Breast epithelium (tissue), 4 donors: ENCODE results near the gene MAN1C1. TPM values are rescaled to one million over a fixed set of nuclear protein-coding genes. Genes with fewer than 3 reads are reported as not detected.

Experiments used
- DNase-seq, 2 donors: peaks; one replicate each; pipeline ENCODE4 v3.0.0-alpha.2; 2019; ENCODE audit warnings: low spot score in 2 of 2
- H3K27ac ChIP-seq, 2 donors: fragments of 200-600 bp; sonication (generic) in 1 of 2; one replicate each; pipeline ENCODE4 v1.5.1; 2016 to 2019; ENCODE audit warnings: mild to moderate bottlenecking in 1 of 2
- H3K27me3 ChIP-seq, 2 donors: fragments of 200-600 bp; sonication (generic) in 1 of 2; one replicate each; pipeline versions ENCODE4 v1.5.1 to v1.6.0; 2017 to 2019; ENCODE audit warnings: control low read depth in 1 of 2, mild to moderate bottlenecking in 1 of 2
- H3K36me3 ChIP-seq: fragments of 200-600 bp; one replicate; pipeline ENCODE4 v1.5.1; 2019
- H3K4me1 ChIP-seq, 2 donors: fragments of 200-600 bp; sonication (generic); one replicate each; pipeline ENCODE4 v1.5.1; 2016 to 2019; ENCODE audit warnings: control low read depth in 1 of 2
- H3K4me3 ChIP-seq, 3 donors: fragments of 200-600 bp; sonication (generic); 1 replicate in 2 of 3; 2 replicates in 1 of 3; pipeline ENCODE4 v1.5.1; 2016 to 2019; ENCODE audit warnings: mild to moderate bottlenecking in 3 of 3, moderate library complexity in 2 of 3
- H3K9me3 ChIP-seq, 2 donors: fragments of 200-600 bp; sonication (generic) in 1 of 2; one replicate each; pipeline ENCODE4 v1.5.1; 2016 to 2019; ENCODE audit warnings: control low read depth in 1 of 2
- POLR2A ChIP-seq: fragments of 450-650 bp; IDR thresholded peaks from one replicate; pipeline ENCODE4 v1.6.1; 2016; ENCODE audit warnings: antibody characterized with exemption, mild to moderate bottlenecking, moderate library complexity
- POLR2AphosphoS5 ChIP-seq, 3 donors: sonication (generic); formaldehyde crosslinking; IDR thresholded peaks; one replicate each; pipeline ENCODE4 v1.6.1; 2017; ENCODE audit warnings: antibody characterized with exemption in 3 of 3
- intact Hi-C: fragments of 100-400 bp; cut with DNase I; formaldehyde crosslinking; loops from one replicate; pipeline ENCODE4 v1.15.1; 2023; ENCODE audit warnings: low total_unique reads
- total RNA-seq, 3 donors: library from RNA; depleted of rRNA; stranded (reverse); fragments of >200 nt; gene quantifications; one replicate each; pipeline ENCODE4 v1.1.0, GENCODE V29; 2016
- TF ChIP-seq, protein P1 (sequence below), 3 donors: fragments of 450-650 bp; IDR thresholded peaks; one replicate each; pipeline ENCODE4 v1.5.1; 2016 to 2017; ENCODE audit warnings: antibody characterized with exemption in 3 of 3, mild to moderate bottlenecking in 3 of 3, moderate library complexity in 3 of 3

MAN1C1 gene
- total RNA-seq, 3 donors from 2014 or later = 6.7 to 13.8 (median 6.9) TPM

DNA sequence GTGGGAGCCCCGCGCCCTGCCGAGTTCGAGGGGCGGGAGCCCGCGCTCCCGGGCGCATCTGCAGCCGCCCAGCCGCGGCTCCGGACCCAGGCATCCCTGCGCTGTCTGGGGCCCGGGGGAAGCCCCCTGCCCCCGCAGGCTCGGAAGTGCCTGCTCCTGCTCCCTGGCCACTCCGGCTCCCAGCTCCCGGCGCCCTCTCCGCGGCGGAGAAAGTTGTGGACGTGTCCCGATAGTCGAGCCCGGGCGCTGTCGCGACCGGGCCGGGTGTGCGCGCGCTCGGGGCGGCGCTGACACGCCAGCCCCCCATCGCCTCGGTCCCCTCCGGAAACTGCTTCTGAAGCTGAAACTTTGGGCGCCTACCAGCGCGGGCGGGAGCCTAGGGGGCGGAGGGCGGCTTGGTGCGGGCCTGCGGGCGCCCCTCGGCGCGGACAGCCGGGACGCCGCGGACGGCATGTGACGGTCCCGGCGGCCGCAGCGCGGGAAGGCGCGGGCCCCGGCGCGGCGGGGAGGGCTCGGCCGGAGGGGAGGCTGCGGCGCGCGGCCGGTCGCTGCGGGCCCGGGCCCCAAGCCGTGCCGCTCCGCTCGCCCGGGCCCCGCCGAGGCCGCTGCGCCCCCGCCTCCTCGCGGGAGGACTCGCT, 515 bp downstream of the MAN1C1 start:
- no peak for DNase-seq
- intact Hi-C loops = loop anchor here (10.0 kb wide), 1 partner anchor 188 kb away; the partner anchor contains the start of gene SELENON
- no peaks in the 10 kb centered on the region for H3K9me3 ChIP-seq
- H3K4me1 ChIP-seq = no peaks in the 10 kb centered on the region
- H3K4me3 ChIP-seq = peak overlapping the region; percentile 81 to 87 (median 86)
- no peaks in the 10 kb centered on the region for H3K27me3 ChIP-seq
- TF ChIP-seq, protein P1, sequence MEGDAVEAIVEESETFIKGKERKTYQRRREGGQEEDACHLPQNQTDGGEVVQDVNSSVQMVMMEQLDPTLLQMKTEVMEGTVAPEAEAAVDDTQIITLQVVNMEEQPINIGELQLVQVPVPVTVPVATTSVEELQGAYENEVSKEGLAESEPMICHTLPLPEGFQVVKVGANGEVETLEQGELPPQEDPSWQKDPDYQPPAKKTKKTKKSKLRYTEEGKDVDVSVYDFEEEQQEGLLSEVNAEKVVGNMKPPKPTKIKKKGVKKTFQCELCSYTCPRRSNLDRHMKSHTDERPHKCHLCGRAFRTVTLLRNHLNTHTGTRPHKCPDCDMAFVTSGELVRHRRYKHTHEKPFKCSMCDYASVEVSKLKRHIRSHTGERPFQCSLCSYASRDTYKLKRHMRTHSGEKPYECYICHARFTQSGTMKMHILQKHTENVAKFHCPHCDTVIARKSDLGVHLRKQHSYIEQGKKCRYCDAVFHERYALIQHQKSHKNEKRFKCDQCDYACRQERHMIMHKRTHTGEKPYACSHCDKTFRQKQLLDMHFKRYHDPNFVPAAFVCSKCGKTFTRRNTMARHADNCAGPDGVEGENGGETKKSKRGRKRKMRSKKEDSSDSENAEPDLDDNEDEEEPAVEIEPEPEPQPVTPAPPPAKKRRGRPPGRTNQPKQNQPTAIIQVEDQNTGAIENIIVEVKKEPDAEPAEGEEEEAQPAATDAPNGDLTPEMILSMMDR (IDR thresholded peaks at IDR 0.05) = no peak
- H3K36me3 ChIP-seq = no peaks in the 10 kb centered on the region
- H3K27ac ChIP-seq = peak overlapping the region; percentile 45 to 74

DNA sequence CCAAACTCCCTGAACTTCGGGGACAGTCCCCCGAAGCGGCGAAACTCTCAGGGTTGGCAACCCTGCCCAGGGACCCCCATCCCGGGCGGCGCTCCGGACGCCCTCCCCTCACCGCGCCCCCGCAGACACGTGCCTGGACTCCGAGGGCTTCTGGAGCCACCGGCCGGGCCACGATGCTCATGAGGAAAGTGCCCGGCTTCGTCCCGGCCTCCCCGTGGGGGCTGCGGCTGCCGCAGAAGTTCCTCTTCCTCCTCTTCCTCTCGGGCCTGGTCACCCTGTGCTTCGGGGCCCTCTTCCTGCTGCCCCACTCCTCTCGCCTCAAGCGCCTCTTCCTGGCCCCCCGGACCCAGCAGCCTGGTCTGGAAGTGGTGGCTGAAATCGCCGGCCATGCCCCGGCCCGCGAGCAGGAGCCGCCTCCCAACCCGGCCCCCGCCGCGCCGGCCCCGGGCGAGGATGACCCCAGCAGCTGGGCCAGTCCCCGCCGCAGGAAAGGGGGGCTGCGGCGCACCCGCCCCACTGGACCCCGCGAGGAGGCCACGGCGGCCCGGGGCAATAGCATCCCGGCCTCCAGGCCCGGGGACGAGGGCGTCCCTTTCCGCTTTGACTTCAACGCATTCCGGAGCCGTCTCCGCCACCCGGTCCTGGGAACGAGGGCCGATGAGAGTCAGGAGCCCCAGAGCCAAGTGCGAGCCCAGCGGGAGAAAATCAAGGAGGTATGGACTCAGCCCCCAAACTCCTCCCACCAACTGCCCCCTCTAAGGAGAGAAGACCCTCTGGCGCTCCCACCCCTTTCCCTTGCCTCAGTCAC, 1.2 kb downstream of the MAN1C1 start:
- TF ChIP-seq POLR2AphosphoS5 (IDR thresholded peaks at IDR 0.05) (no peak), POLR2A (no peak)
- TF ChIP-seq, protein P1 (IDR thresholded peaks at IDR 0.05) = no peak
- peak overlapping the region in 1 of 2 donors; percentile 74 for H3K27ac ChIP-seq
- H3K4me1 ChIP-seq = no peaks in the 10 kb centered on the region
- H3K4me3 ChIP-seq = peak overlapping the region; percentile 81 to 87 (median 86)
- no peak for DNase-seq
- no peaks in the 10 kb centered on the region for H3K36me3 ChIP-seq
- intact Hi-C loops = loop anchor here (10.0 kb wide), 1 partner anchor 187 kb away; the partner anchor contains the start of gene SELENON
- no peaks in the 10 kb centered on the region for H3K9me3 ChIP-seq
- H3K27me3 ChIP-seq = no peaks in the 10 kb centered on the region

DNA sequence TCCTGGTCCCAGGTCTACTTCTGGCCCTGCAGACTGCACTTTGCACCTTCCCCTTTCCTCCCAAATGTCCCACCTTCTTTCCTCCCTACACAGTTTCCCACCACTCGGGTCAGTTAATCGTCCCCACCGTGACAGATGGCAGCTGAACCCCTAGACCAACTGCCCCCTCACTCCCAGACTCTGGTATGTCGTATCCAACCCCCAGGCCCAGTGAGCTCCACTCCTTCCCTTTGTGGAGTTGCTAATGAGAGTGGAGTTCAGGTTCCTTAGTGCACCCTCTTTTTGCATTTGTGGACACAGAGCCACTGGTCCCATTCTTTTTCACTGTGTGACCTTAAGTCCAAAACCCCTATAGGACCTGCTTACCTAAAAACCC, 1.8 kb downstream of the MAN1C1 start:
- Histone ChIP-seq H3K27ac (peak overlapping the region in 1 of 2 donors; percentile 74), H3K36me3 (no peaks in the 10 kb centered on the region), H3K27me3 (no peaks in the 10 kb centered on the region), H3K4me3 (peak overlapping the region; percentile 81 to 87 (median 86)), H3K9me3 (no peaks in the 10 kb centered on the region), H3K4me1 (no peaks in the 10 kb centered on the region)
- DNase-seq = no peak
- intact Hi-C loops = loop anchor here (10.0 kb wide), 1 partner anchor 186 kb away; the partner anchor contains the start of gene SELENON
- TF ChIP-seq POLR2AphosphoS5 (IDR thresholded peaks at IDR 0.05) = no peak
- TF ChIP-seq, protein P1 (IDR thresholded peaks at IDR 0.05) = no peak
- no peak for TF ChIP-seq POLR2A

DNA sequence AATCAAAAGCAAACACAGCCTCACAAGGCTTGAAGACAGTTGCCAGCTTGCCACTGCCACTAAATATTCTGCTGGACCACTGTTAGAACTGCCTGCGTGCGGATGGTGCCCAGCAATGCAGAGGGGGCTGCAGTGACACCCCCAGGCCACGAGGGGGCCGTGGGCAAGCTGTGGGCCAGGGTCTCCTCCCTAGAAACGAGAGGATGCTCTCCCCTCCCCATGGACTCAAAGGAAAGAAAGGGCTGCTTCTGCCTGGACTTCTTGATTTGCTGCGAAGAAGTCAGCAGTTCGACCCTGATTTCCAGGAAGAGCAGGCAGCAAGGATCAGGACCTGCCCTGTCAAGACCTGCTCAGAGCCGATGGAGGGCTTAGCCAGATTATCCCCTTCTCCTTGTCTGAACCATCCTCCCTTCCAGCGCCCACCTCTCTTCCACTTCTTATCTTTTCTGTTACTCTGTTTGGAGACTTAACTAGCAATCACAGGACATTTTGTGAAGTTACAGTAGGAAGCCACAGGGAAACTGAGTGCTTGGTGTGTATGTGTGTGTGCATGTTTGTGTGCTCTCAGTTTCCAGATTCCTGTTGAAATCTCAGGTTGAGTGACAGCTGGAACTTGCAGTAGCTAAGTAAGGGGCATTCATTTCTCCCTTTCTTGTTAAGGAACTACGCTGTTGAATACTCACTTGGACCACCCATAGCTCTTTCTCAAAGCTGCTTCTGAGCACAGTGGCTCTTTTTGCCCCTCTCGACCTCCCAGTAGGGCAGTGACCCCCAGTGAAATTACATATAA, 2.7 kb downstream of the MAN1C1 start:
- H3K36me3 ChIP-seq = no peaks in the 10 kb centered on the region
- H3K27ac ChIP-seq = peak overlapping the region in 1 of 2 donors; percentile 23
- H3K4me1 ChIP-seq = no peaks in the 10 kb centered on the region
- intact Hi-C loops = loop anchor here (10.0 kb wide), 1 partner anchor 186 kb away; the partner anchor contains the start of gene SELENON
- DNase-seq = no peak
- TF ChIP-seq, protein P1 (IDR thresholded peaks at IDR 0.05) = peak; percentile 45 to 54 (median 48)
- no peak for TF ChIP-seq POLR2A
- peak overlapping the region in 2 of 3 donors; percentile 81 to 86 for H3K4me3 ChIP-seq
- no peaks in the 10 kb centered on the region for H3K27me3 ChIP-seq
- H3K9me3 ChIP-seq = no peaks in the 10 kb centered on the region
